Astrocyte of the cerebellum (primary cell): ENCODE results near the gene PCID2.

Source experiments
- DNase-seq: peaks from one replicate; pipeline ENCODE4 v3.0.0-alpha.2; 2011; ENCODE audit warnings: low read depth
- H3K4me3 ChIP-seq: 2 replicates; pipeline ENCODE4 v1.5.1; 2011; ENCODE audit warnings: mild to moderate bottlenecking, low read depth, low read length, moderate library complexity
- in situ Hi-C: cut with HindIII; loops from 2 replicates; pipeline ENCODE4 v1.10.0; 2017; ENCODE audit warnings: low sequenced_read_pairs
- TF ChIP-seq, protein P1 (sequence below): IDR thresholded peaks from 2 replicates; pipeline ENCODE4 v1.5.1; 2012; ENCODE audit warnings: low read length, low read depth, moderate library complexity, mild to moderate bottlenecking; ENCODE audit errors: missing control alignments

PCID2 gene

GRCh38 chr13:113183450-113184129, 24.9 kb downstream of the PCID2 start:
- in situ Hi-C loops, result no loop called here
- TF ChIP-seq, protein P1, sequence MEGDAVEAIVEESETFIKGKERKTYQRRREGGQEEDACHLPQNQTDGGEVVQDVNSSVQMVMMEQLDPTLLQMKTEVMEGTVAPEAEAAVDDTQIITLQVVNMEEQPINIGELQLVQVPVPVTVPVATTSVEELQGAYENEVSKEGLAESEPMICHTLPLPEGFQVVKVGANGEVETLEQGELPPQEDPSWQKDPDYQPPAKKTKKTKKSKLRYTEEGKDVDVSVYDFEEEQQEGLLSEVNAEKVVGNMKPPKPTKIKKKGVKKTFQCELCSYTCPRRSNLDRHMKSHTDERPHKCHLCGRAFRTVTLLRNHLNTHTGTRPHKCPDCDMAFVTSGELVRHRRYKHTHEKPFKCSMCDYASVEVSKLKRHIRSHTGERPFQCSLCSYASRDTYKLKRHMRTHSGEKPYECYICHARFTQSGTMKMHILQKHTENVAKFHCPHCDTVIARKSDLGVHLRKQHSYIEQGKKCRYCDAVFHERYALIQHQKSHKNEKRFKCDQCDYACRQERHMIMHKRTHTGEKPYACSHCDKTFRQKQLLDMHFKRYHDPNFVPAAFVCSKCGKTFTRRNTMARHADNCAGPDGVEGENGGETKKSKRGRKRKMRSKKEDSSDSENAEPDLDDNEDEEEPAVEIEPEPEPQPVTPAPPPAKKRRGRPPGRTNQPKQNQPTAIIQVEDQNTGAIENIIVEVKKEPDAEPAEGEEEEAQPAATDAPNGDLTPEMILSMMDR, result no peak
- H3K4me3 ChIP-seq, result no peak overlapping the region
- no peak for DNase-seq

DNA sequence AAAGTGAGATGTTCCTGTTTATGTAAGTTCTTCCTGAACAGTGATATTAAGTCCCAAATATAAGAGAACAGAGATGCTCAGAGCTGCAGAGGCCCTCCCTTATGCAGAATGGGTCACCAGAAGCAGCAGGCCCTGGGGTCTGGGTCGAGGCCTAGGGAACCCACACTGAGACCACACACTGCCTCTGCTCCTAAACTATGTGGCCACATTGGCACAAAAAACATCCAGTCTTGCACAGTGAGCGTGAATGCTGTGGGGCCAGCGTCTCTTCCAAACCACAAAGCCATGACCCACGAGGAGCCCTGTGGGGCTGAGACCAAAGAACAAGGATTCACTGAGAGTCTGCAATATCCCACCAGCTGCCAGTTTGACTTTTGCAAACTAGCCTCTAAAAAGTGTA, 26.4 kb downstream of the PCID2 start:
- in situ Hi-C loops, result no loop called here
- no peak overlapping the region for H3K4me3 ChIP-seq
- DNase-seq, result peak; percentile 89
- TF ChIP-seq, protein P1, result no peak

DNA sequence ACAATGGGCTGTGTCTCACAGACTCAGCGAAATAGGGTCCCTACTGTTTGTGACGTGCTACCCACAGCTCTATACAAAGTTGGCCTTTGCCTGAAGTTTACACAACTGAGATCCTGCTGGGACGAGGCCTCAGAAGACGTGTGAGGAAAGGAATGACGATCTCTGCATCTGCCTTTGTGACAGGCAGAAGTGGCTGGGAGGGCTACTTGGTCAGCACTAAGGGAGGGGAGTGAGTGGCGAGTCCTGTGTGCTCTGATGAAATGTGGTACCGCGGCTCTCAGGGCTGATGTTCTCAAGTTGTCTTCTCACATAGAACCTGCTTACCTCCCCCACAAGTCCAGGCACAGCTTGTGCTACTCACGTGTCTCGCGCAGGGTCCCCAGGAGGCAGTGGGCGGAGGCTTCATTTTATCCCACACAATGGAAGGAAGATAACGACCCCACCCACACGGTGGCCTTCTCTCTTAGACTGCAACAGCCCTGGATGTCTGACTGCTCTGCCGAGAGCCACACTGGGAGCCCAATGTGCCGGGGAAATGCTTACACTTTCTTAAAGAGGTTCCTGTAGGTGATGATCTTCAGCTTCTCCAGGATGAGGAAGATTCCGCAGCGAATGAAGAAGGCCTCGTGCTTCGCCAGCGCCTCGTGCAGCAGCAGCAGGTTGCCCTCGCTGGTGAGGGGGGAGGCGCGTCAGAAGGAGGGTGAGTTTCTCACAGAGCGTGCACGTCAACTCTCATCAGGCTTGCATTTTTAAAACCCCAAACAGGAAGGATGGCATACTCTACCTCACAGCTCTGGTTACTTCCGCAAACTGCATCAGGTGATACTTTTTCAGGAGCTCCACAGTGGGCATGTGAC, 28.9 kb downstream of the PCID2 start:
- DNase-seq, result peak; percentile 54
- in situ Hi-C loops, result no loop called here

DNA sequence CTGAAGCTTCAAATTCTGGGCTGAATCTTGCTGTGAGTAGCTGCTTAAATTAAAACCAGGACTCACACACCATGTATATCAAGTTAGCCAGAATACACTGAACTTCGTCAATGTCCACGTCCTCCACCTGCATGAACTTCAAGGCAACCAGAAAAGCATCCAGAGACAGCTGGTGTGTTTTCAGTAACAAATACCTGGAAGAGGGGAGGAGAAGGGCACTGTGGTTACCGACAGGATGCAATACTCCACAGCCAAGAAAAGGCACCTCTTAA, 29.6 kb downstream of the PCID2 start:
- TF ChIP-seq, protein P1, result no peak
- DNase-seq, result no peak
- H3K4me3 ChIP-seq, result no peak overlapping the region
- in situ Hi-C loops, result no loop called here

More for the DNA sequence above, 28.9 kb downstream of the PCID2 start:
- H3K4me3 ChIP-seq, result no peak overlapping the region
- TF ChIP-seq, protein P1, result no peak

DNA sequence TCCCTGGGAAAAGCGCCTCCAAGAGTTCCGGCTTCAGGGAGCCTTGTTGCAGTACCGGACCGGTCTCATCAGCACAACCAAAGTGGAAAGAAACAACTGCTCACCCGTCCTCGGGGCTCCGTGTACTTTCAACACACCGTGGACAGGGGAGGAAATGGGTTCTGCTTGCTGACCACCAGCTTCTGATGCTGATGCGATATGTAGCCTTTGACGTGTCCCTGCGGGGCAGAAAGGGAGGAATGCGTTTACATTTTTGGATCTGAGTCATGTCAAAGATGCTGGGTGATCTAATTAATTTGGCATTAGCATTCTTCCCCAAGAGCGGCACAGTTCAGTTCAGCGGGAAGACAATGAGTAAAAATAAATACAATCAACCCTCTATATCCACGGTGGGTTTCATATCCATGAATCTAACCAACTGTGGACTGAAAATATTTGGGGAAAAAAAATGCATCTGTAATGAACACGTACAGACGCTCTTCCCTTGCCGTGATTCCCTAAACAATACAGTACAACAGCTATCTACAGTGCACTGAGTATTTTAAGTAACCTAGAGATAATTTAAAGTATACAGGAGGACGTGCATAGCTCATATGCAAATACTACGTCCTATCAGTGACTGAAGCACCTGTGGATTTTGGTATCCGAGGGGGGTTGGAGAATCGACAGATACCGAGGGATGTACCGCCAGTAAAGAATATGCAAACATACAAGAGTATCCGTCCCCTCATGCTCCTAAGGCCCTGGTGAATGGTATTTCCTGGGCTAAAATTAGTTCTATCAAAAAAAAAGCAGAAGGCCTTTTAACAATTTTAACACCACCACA, 30.2 kb downstream of the PCID2 start:
- peak; percentile 84 for DNase-seq
- no peak overlapping the region for H3K4me3 ChIP-seq
- in situ Hi-C loops, result no loop called here
- TF ChIP-seq, protein P1, result no peak

- TF ChIP-seq, protein P1, result no peak
- DNase-seq, result no peak
- H3K4me3 ChIP-seq, result no peak overlapping the region
- in situ Hi-C loops, result no loop called here
Observed at GRCh38 chr13:113176822-113177221, 31.6 kb downstream of the PCID2 start.
